Activated naive CD4-positive, alpha-beta T cell treated with anti-CD3 and anti-CD28 coated beads for 36 hours (primary cell): Measurements from ENCODE around the gene FRY. TPM values are rescaled to one million over a fixed set of nuclear protein-coding genes. Genes with fewer than 3 reads are reported as not detected.

Experiments used
- CTCF ChIA-PET: fragments of 350-600 bp; sonication (Branson Sonifier 250); formaldehyde crosslinking; loops from one replicate; lab custom pipeline; 2021; ENCODE audit warnings: antibody characterized with exemption; lab: Charles Lee
- DNase-seq: peaks from one replicate; pipeline ENCODE4 v3.0.0-alpha.2; 2020
- H3K27ac Mint-ChIP-seq: one replicate; pipeline ENCODE4 v1.8.0; 2021; ENCODE audit warnings: mild to moderate bottlenecking, mixed read lengths
- H3K27me3 Mint-ChIP-seq: one replicate; pipeline ENCODE4 v1.8.0; 2021; ENCODE audit warnings: low read depth, mixed read lengths
- H3K36me3 Mint-ChIP-seq: one replicate; pipeline ENCODE4 v1.8.0; 2021; ENCODE audit warnings: low read depth, mixed read lengths
- H3K4me1 Mint-ChIP-seq: one replicate; pipeline ENCODE4 v1.8.0; 2021; ENCODE audit warnings: low read depth, mixed read lengths
- H3K4me3 Mint-ChIP-seq: one replicate; pipeline ENCODE4 v1.8.0; 2021; ENCODE audit warnings: mild to moderate bottlenecking, moderate library complexity, mixed read lengths
- H3K9me3 Mint-ChIP-seq: one replicate; pipeline ENCODE4 v1.8.0; 2021; ENCODE audit warnings: mixed read lengths
- intact Hi-C: fragments of 100-400 bp; cut with micrococcal nuclease; formaldehyde crosslinking; loops from one replicate; pipeline ENCODE4 v1.15.1; 2023
- total RNA-seq, 2 experiments: library from RNA; stranded (reverse); gene quantifications; one replicate each; pipeline ENCODE4 v1.2.3, GENCODE V29; 2021

Gene FRY
- total RNA-seq, 2 experiments from 2014 or later = 7.3 to 7.8 TPM

DNA sequence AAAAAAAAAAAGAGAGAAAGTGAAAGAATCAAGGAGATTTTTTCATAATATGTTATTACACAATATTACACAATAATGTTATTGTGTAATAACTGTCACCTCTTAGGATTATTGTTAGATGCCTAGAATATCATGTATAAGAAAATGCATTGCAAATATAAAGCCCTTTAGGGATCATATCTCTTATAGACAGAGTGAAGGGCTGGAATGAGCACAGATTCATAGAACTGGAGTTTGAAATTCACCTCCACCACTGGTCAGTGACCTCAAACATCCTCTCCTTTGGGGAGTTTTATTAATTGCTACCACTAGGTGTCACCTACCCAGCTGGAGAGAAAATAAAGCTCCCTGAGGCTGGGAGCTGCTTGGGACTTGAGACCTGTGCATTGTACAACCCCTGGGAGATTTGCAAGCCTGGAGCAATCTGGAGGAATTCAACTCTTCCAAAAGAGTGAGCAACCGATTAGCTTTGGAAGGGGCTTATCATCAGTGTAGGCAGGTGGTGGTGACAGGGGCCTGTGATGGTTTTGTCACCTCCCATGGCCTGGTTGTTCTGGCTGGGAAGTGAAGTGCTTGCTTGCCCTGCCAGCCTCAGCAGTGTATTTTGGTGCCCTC, 30.3 kb upstream of the FRY start:
- Mint-ChIP-seq H3K36me3 (no peaks in the 10 kb centered on the region), H3K4me3 (no peak overlapping the region), H3K27ac (no peak overlapping the region), H3K4me1 (no peaks in the 10 kb centered on the region), H3K27me3 (no peaks in the 10 kb centered on the region), H3K9me3 (no peaks in the 10 kb centered on the region)
- intact Hi-C loops = loop anchor here (1.0 kb wide), 1 partner anchor 309 kb away; no protein-coding TSS in a partner anchor
- CTCF ChIA-PET = interaction anchor here (0.7 to 1.6 kb wide), 4 partner anchors 9 to 246 kb away, joined by 3 to 10 read pairs (median 3); no protein-coding TSS in a partner anchor
- DNase-seq = peak; percentile 14

DNA sequence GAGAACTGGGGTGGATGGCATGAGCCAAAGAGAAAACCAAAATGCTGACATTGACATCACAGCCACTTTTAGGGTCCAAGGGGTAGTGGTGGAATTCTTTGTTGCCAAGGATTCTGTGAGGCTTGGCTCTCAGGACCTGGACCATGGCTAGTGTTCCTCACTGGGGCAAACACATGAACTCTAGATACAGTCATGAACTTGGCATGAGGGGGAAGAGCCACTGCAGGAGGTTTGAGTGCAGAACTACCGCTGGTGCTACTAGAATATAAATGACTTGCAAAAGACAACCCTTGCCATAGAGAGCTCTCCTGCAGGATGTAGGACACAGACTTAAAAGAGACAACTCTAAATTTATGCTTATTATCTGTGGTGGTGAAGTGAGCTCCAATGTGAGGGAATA, 29.8 kb upstream of the FRY start:
- no peak for DNase-seq
- no peaks in the 10 kb centered on the region for H3K4me1 Mint-ChIP-seq
- H3K4me3 Mint-ChIP-seq = no peak overlapping the region
- no peaks in the 10 kb centered on the region for H3K27me3 Mint-ChIP-seq
- H3K27ac Mint-ChIP-seq = no peak overlapping the region
- intact Hi-C loops = loop anchor here (1.0 kb wide), 1 partner anchor 309 kb away; no protein-coding TSS in a partner anchor
- CTCF ChIA-PET = interaction anchor here (0.7 to 2.3 kb wide), 5 partner anchors 8 to 245 kb away, joined by 3 to 13 read pairs (median 3); no protein-coding TSS in a partner anchor
- no peaks in the 10 kb centered on the region for H3K9me3 Mint-ChIP-seq
- no peaks in the 10 kb centered on the region for H3K36me3 Mint-ChIP-seq

DNA sequence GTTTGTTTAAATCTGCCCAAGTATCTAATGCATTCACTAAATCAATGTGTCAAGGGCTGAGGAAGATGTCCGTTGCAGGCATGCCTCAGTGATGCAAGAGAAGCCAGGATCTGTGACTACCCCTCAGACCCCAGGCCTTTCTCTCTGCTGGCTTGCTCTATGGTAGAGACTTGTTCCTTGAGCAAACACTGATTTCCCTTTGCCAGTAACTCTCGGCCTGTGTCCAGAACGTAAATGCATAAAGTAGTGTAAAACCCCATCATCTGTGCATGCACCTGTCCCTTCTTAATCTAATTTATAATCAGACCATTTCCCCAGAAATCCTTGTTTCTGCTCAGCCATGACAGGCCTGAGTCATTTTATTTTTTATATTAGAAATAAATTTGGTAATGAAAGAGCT, 28.7 kb upstream of the FRY start:
- H3K9me3 Mint-ChIP-seq = no peaks in the 10 kb centered on the region
- no peak for DNase-seq
- H3K4me1 Mint-ChIP-seq = no peaks in the 10 kb centered on the region
- H3K27ac Mint-ChIP-seq = no peak overlapping the region
- CTCF ChIA-PET = interaction anchor here (2.3 kb wide), 1 partner anchor 93 kb away, joined by 13 read pairs; no protein-coding TSS in a partner anchor
- H3K4me3 Mint-ChIP-seq = no peak overlapping the region
- H3K27me3 Mint-ChIP-seq = peaks cover 4% of the 10 kb centered on the region
- H3K36me3 Mint-ChIP-seq = no peaks in the 10 kb centered on the region
- intact Hi-C loops = no loop called here

DNA sequence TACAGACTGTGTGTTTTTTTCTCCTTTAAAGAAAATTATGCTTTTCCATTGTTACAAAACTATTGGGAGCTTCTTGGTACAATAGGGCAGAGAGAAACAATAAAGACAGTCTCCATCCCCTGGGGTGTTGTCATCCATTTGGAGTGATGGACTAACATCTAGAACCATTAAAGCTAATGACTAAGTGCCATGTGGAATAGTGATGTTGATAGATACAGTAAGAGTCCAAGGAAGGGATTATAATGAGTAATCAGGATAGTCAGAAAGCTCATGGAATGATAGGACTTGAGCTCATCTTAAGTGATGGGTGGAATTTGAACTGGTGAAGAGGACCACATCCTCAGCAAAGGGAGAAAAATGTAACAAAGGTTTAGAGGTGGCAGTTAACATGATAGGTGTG, 24.1 kb upstream of the FRY start:
- Mint-ChIP-seq H3K4me1 (no peaks in the 10 kb centered on the region), H3K27me3 (peaks cover 7% of the 10 kb centered on the region), H3K9me3 (no peaks in the 10 kb centered on the region), H3K4me3 (no peak overlapping the region), H3K36me3 (no peaks in the 10 kb centered on the region), H3K27ac (no peak overlapping the region)
- intact Hi-C loops = no loop called here
- DNase-seq = no peak
- CTCF ChIA-PET = interaction anchor here (0.8 kb wide), 1 partner anchor 79 kb away, joined by 3 read pairs; no protein-coding TSS in a partner anchor

DNA sequence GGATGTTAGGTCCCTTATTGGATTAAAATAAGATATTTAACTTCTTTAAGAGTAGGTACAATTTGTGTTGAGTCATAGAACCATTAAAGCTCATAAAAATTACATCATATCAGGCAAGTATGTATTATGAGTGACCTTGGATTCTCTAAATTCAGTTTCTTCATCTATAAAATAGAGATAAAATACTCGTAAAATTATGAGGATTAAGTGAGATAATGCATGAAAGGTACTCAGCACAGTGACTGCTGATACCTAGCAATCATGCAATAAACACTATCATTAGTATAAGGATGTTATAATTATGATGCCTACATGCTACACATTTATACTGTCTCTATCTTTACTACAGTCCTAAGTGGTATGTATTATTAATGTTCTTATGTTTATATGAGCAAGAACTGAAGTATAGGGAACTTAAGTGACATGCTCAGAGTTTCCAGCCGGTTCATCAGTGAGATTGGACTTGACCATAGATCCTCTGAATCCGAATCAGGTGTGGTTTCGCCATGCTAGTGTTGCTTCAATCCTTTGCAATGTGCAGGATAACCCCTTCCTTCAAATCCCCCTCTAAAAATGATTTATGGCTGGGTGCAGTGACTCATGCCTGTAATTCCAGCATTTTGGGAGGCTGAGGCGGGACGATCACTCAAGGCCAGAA, 22.9 kb upstream of the FRY start:
- Mint-ChIP-seq H3K27ac (no peak overlapping the region), H3K4me1 (no peaks in the 10 kb centered on the region), H3K36me3 (no peaks in the 10 kb centered on the region), H3K9me3 (no peaks in the 10 kb centered on the region), H3K27me3 (peaks cover 7% of the 10 kb centered on the region), H3K4me3 (no peak overlapping the region)
- no peak for DNase-seq
- CTCF ChIA-PET = no interaction called here
- intact Hi-C loops = no loop called here

DNA sequence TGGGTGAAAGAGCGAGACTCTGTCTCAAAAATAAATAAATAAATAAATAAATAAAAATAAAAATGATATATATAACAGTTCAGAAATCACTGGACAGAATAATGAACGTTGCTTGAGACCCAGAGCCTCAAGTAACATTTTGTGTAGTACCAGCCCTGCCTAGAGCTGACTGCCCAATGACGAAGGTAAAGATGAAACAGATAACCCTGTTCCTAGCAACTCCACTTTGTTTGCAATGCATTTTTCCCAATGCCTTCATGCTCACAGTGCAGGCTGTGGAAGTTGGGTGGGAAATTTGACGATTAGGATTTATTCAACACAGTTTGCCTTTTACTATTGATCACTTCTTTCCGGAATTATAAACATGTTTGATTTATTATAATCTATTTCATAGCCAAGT, 22.2 kb upstream of the FRY start:
- no peaks in the 10 kb centered on the region for H3K9me3 Mint-ChIP-seq

DNA sequence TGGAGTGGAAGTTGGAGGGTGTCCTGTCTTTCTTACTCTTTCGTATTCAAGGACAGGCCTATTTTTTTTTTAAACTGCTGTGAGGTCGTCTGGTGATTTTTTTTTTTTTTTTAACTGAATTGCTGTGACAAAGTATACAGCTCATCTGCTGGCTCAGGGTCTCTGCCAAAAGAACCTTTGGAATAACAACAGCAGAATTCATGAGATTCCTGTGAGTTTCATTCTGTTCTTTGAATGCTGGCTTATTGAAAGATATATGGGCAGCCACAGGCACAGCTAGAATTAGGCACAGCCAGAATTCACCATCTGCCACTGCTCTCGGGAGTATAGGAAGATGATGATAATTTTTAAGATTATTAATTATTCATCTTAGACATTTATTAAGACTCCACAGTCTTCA, 21.4 kb upstream of the FRY start:
- CTCF ChIA-PET = interaction anchor here (0.6 to 1.7 kb wide), 5 partner anchors 9 to 1083 kb away, joined by 3 to 10 read pairs (median 5); no protein-coding TSS in a partner anchor

More for the DNA sequence above, 22.2 kb upstream of the FRY start:
- H3K27ac Mint-ChIP-seq = no peak overlapping the region
- no peak for DNase-seq
- no peaks in the 10 kb centered on the region for H3K36me3 Mint-ChIP-seq
- no peak overlapping the region for H3K4me3 Mint-ChIP-seq
- H3K27me3 Mint-ChIP-seq = peaks cover 7% of the 10 kb centered on the region
- H3K4me1 Mint-ChIP-seq = no peaks in the 10 kb centered on the region
- CTCF ChIA-PET = interaction anchor here (0.6 to 1.3 kb wide), 3 partner anchors 8 to 1084 kb away, joined by 3 to 10 read pairs (median 5); no protein-coding TSS in a partner anchor
- intact Hi-C loops = no loop called here

DNA sequence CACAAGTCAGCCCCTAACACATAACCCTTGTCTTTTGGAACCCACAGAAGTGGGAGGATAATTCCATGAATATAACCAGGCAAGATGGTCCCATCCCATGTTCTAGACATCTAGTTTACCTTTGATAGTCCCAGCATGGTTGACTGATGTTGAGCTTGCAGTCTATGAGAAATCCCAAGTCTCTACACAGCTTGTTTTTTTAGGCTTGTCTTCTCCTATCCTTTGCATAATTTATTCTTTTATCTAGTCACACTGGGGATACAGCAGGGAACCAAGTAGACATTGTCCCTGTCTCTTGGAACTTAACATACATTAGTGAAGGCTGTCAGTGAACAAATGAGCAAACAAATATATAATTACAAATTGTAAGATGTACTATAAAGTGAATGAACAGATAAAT, 19.6 kb upstream of the FRY start:
- Mint-ChIP-seq H3K4me3 (no peak overlapping the region), H3K36me3 (no peaks in the 10 kb centered on the region), H3K27ac (no peak overlapping the region), H3K4me1 (no peaks in the 10 kb centered on the region), H3K9me3 (no peaks in the 10 kb centered on the region), H3K27me3 (peaks cover 7% of the 10 kb centered on the region)
- DNase-seq = no peak
- CTCF ChIA-PET = interaction anchor here (0.6 kb wide), 1 partner anchor 11 kb away, joined by 3 read pairs; no protein-coding TSS in a partner anchor
- intact Hi-C loops = no loop called here

More for the DNA sequence above, 21.4 kb upstream of the FRY start:
- intact Hi-C loops = no loop called here
- DNase-seq = no peak
- no peak overlapping the region for H3K4me3 Mint-ChIP-seq
- peaks cover 7% of the 10 kb centered on the region for H3K27me3 Mint-ChIP-seq
- no peaks in the 10 kb centered on the region for H3K36me3 Mint-ChIP-seq
- H3K4me1 Mint-ChIP-seq = no peaks in the 10 kb centered on the region
- H3K27ac Mint-ChIP-seq = no peak overlapping the region
- H3K9me3 Mint-ChIP-seq = no peaks in the 10 kb centered on the region

DNA sequence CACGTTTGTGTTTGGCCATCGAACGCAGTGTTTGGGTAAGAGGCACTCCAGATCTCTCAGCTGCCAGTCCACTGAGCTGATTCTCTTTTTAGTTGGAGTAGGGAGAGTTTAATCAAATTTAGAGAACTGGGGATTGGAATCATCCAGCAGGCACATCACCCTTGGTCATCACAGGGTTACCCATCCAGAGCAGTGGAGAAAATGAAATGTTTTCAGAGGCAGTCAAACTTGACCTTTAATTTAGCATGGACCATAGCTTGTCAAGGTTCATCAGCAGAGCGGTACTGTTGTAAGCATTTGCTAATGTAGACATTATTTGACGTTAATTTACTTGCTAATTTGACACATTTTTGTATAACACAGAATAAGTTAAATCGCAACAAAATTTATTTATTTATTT, 18.4 kb upstream of the FRY start:
- no peak overlapping the region for H3K4me3 Mint-ChIP-seq
- intact Hi-C loops = no loop called here
- H3K36me3 Mint-ChIP-seq = no peaks in the 10 kb centered on the region
- DNase-seq = no peak
- H3K4me1 Mint-ChIP-seq = no peaks in the 10 kb centered on the region
- H3K9me3 Mint-ChIP-seq = no peaks in the 10 kb centered on the region
- no peak overlapping the region for H3K27ac Mint-ChIP-seq
- peaks cover 3% of the 10 kb centered on the region for H3K27me3 Mint-ChIP-seq
- CTCF ChIA-PET = interaction anchor here (0.8 to 1.1 kb wide), 2 partner anchors 15 to 103 kb away, joined by 3 read pairs; no protein-coding TSS in a partner anchor

DNA sequence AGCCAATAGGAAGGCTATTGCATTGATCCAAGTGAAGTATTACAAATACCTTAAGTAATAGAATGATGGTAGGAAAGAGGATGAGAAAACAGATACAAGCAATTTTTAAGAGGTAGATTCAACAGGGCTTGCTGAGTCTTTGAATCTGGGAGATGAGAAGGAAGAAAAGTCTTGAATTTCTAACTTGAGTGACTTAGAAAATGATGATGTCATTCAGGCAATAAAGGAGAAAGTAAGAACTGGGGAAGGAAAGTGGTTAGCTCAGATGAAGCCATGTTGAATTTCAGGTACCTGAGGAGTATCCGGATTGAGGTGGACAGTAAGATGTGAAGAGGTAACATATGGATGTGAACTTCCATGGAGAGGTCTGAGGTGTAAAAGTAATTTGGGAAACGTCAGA, 15.5 kb upstream of the FRY start:
- CTCF ChIA-PET = interaction anchor here (1.4 kb wide), 1 partner anchor 149 kb away, joined by 4 read pairs; no protein-coding TSS in a partner anchor
- H3K9me3 Mint-ChIP-seq = no peaks in the 10 kb centered on the region
- DNase-seq = no peak
- intact Hi-C loops = loop anchor here (5.0 kb wide), 1 partner anchor 104 kb away; no protein-coding TSS in a partner anchor
- no peak overlapping the region for H3K27ac Mint-ChIP-seq
- no peaks in the 10 kb centered on the region for H3K36me3 Mint-ChIP-seq
- H3K4me1 Mint-ChIP-seq = no peaks in the 10 kb centered on the region
- H3K27me3 Mint-ChIP-seq = no peaks in the 10 kb centered on the region
- H3K4me3 Mint-ChIP-seq = no peak overlapping the region

DNA sequence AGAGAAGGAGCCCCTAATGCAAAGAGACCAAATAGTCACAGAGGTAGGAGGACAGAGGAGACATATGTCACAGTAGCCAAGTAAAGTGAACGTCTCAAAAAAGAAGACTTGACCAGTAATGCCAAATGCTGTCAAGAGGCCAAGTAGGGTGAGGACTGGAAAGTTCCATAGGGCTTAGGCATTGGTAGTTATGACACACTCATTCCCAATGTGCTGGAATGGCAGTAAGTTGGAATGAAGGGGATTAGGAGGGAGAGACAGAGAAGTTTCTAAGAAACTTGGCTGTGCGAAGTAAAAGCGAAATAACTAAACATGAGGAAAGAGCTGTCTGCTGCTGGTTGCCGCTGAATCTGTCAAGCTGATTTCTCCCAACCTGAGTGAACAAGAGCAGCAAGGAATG, 14.9 kb upstream of the FRY start:
- no peak for DNase-seq
- Mint-ChIP-seq H3K36me3 (no peaks in the 10 kb centered on the region), H3K27ac (no peak overlapping the region), H3K4me1 (no peaks in the 10 kb centered on the region), H3K27me3 (no peaks in the 10 kb centered on the region), H3K9me3 (no peaks in the 10 kb centered on the region), H3K4me3 (no peak overlapping the region)
- CTCF ChIA-PET = interaction anchor here (1.4 kb wide), 1 partner anchor 148 kb away, joined by 4 read pairs; no protein-coding TSS in a partner anchor
- intact Hi-C loops = loop anchor here (5.0 kb wide), 1 partner anchor 104 kb away; no protein-coding TSS in a partner anchor

DNA sequence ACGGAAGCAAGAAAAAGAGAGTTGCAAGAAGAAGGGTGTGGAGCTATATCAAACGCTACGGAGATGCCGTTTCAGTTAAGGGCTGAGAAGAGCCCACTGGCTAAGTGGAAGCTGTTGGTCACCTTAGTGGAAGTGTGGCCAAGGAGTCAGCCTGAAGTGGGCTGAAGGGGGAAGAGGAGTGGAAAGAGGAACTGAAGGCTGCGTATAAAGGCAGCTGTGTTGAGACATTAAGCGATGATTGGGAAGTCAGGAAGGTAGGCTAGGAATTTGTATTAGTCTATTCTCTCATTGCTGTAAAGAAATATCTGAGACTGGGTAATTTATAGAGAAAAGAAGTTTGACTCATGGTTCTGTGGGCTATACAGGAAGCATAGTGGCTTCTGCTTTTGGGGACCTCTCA, 14.1 kb upstream of the FRY start:
- Mint-ChIP-seq H3K4me1 (no peaks in the 10 kb centered on the region), H3K36me3 (no peaks in the 10 kb centered on the region), H3K27me3 (no peaks in the 10 kb centered on the region), H3K9me3 (no peaks in the 10 kb centered on the region), H3K27ac (no peak overlapping the region), H3K4me3 (no peak overlapping the region)
- no peak for DNase-seq
- CTCF ChIA-PET = interaction anchor here (0.5 kb wide), 1 partner anchor 108 kb away, joined by 3 read pairs; no protein-coding TSS in a partner anchor
- intact Hi-C loops = loop anchor here (5.0 kb wide), 1 partner anchor 105 kb away; no protein-coding TSS in a partner anchor
